H1 (cell line): ENCODE data around the gene PTBP1. TPM values are rescaled to one million over a fixed set of nuclear protein-coding genes. Genes with fewer than 3 reads are reported as not detected.

Source experiments
- CTCF ChIA-PET: fragments of 300-600 bp; sonication (Branson Sonifier 250); formaldehyde crosslinking; loops from one replicate; lab custom pipeline; 2021; ENCODE audit not compliant: partially characterized antibody; lab: Charles Lee
- POLR2A ChIA-PET: fragments of 300-600 bp; sonication (Branson Sonifier 250); formaldehyde crosslinking; loops from one replicate; lab custom pipeline; 2021; ENCODE audit warnings: inconsistent platforms; ENCODE audit not compliant: partially characterized antibody; lab: Charles Lee
- DNase-seq, 2 experiments: peaks; one replicate each; pipeline versions ENCODE4 v3.0.0 to v3.0.0-alpha.2; 2010 to 2022; ENCODE audit warnings: low spot score in 2 of 2, low read depth in 1 of 2, mixed read lengths in 1 of 2
- FAIRE-seq: peaks from 2 replicates; lab custom pipeline; 2011; peaks lifted over from hg19 to GRCh38; lab: Jason Lieb, UNC
- H2AFZ ChIP-seq: 2 replicates; pipeline ENCODE4 v1.8.1; 2012; ENCODE audit warnings: low read length, inconsistent platforms
- H2AK5ac ChIP-seq: 2 replicates; pipeline ENCODE4 v1.6.1; 2013; ENCODE audit warnings: low read depth, low read length
- H2BK120ac ChIP-seq: replicated peaks from 2 replicates; pipeline ENCODE3; 2013; ENCODE audit warnings: low read depth, low read length, inconsistent platforms
- H2BK12ac ChIP-seq: 2 replicates; pipeline ENCODE4 v1.6.1; 2013; ENCODE audit warnings: low read depth, low read length
- H2BK15ac ChIP-seq: 2 replicates; pipeline ENCODE4 v1.6.1; 2013; ENCODE audit warnings: low read length
- H2BK20ac ChIP-seq: 2 replicates; pipeline ENCODE4 v1.6.1; 2013; ENCODE audit warnings: low read length
- H2BK5ac ChIP-seq: 2 replicates; pipeline ENCODE4 v1.6.1; 2013; ENCODE audit warnings: low read depth, low read length
- H3K14ac ChIP-seq: 2 replicates; pipeline ENCODE4 v1.6.1; 2013; ENCODE audit warnings: inconsistent platforms; ENCODE audit not compliant: insufficient read length
- H3K18ac ChIP-seq: 2 replicates; pipeline ENCODE4 v1.6.1; 2013; ENCODE audit warnings: low read length; ENCODE audit errors: extremely low read depth
- H3K23ac ChIP-seq: 2 replicates; pipeline ENCODE4 v1.6.1; 2013; ENCODE audit warnings: inconsistent platforms; ENCODE audit not compliant: insufficient read length
- H3K23me2 ChIP-seq: 2 replicates; pipeline ENCODE4 v1.6.1; 2013; ENCODE audit warnings: low read depth, low read length
- H3K27ac ChIP-seq: 2 replicates; pipeline ENCODE4 v1.6.1; 2011; ENCODE audit warnings: low read depth, low read length, inconsistent platforms
- H3K27me3 ChIP-seq, 4 experiments: replicated peaks in 1 of 4; 1 replicate in 1 of 4; 2 replicates in 3 of 4; pipeline versions ENCODE4 v1.6.1 to v1.8.1; 2011 to 2013; ENCODE audit warnings: low read length in 3 of 4, mild to moderate bottlenecking in 3 of 4, inconsistent platforms in 2 of 4, mixed read lengths in 2 of 4, moderate library complexity in 1 of 4; ENCODE audit not compliant: control insufficient read depth in 3 of 4, insufficient read depth in 3 of 4; ENCODE audit errors: extremely low read depth in 1 of 4
- H3K36me3 ChIP-seq, 4 experiments: 2 replicates each; pipeline versions ENCODE4 v1.6.1 to v1.8.1; 2011 to 2013; ENCODE audit warnings: mild to moderate bottlenecking in 4 of 4, low read length in 3 of 4, moderate library complexity in 2 of 4, control low read depth in 1 of 4, inconsistent platforms in 1 of 4; ENCODE audit not compliant: insufficient read depth in 4 of 4, control insufficient read depth in 2 of 4
- H3K4ac ChIP-seq: replicated peaks from 2 replicates; pipeline ENCODE3; 2013; ENCODE audit warnings: low read length, low read depth, mixed read lengths, inconsistent platforms; ENCODE audit not compliant: insufficient read length
- H3K4me1 ChIP-seq, 4 experiments: replicated peaks in 1 of 4; 1 replicate in 1 of 4; 2 replicates in 3 of 4; pipeline versions ENCODE4 v1.6.1 to v1.8.1; 2011 to 2013; ENCODE audit warnings: low read length in 3 of 4, inconsistent platforms in 2 of 4, mixed read lengths in 1 of 4; ENCODE audit not compliant: insufficient read depth in 4 of 4, control insufficient read depth in 3 of 4
- H3K4me2 ChIP-seq, 2 experiments: 2 replicates each; pipeline versions ENCODE4 v1.6.1 to v1.8.1; 2011 to 2013; ENCODE audit warnings: low read depth in 2 of 2, low read length in 2 of 2, control low read depth in 1 of 2, inconsistent platforms in 1 of 2, mild to moderate bottlenecking in 1 of 2; ENCODE audit not compliant: insufficient read depth in 1 of 2
- H3K4me3 ChIP-seq, 4 experiments: fragments of 200-600, 300-600 bp in 1 of 4; sonication (generic), shearing (Covaris generic), sonication (Bioruptor Twin) in 1 of 4; 2 replicates each; pipeline versions ENCODE4 v1.5.1 to v1.8.1; 2011 to 2016; ENCODE audit warnings: low read length in 4 of 4, low read depth in 3 of 4, control low read depth in 2 of 4, inconsistent platforms in 2 of 4, mild to moderate bottlenecking in 2 of 4, mixed read lengths in 1 of 4, moderate library complexity in 1 of 4; ENCODE audit not compliant: insufficient read depth in 2 of 4; ENCODE audit errors: extremely low read depth in 1 of 4
- H3K56ac ChIP-seq: replicated peaks from 2 replicates; pipeline ENCODE3; 2013; ENCODE audit warnings: low read depth, mild to moderate bottlenecking, mixed read lengths, low read length, inconsistent platforms; ENCODE audit not compliant: insufficient read length
- H3K79me1 ChIP-seq: 2 replicates; pipeline ENCODE4 v1.6.1; 2013; ENCODE audit warnings: low read depth, low read length, control low read depth
- H3K79me2 ChIP-seq, 2 experiments: 2 replicates each; pipeline versions ENCODE4 v1.6.1 to v1.8.1; 2012 to 2013; ENCODE audit warnings: low read length in 2 of 2, mild to moderate bottlenecking in 2 of 2, inconsistent platforms in 1 of 2; ENCODE audit not compliant: insufficient read depth in 2 of 2, control insufficient read depth in 1 of 2
- H3K9ac ChIP-seq, 4 experiments: replicated peaks in 1 of 4; 1 replicate in 1 of 4; 2 replicates in 3 of 4; pipeline versions ENCODE4 v1.6.1 to v1.8.1; 2011 to 2013; ENCODE audit warnings: low read depth in 3 of 4, low read length in 3 of 4, control low read depth in 2 of 4, mild to moderate bottlenecking in 2 of 4, moderate library complexity in 2 of 4, inconsistent platforms in 1 of 4; ENCODE audit errors: extremely low read depth in 1 of 4
- H3K9me3 ChIP-seq, 2 experiments: 2 replicates each; pipeline versions ENCODE4 v1.6.1 to v1.8.1; 2012 to 2013; ENCODE audit warnings: mild to moderate bottlenecking in 2 of 2, moderate library complexity in 2 of 2, control low read depth in 1 of 2, inconsistent platforms in 1 of 2, low read depth in 1 of 2, low read length in 1 of 2, mixed read lengths in 1 of 2; ENCODE audit not compliant: insufficient read depth in 2 of 2
- H4K20me1 ChIP-seq, 2 experiments: replicated peaks in 1 of 2; 2 replicates each; pipeline versions ENCODE3 to v1.8.1; 2011 to 2013; ENCODE audit warnings: inconsistent platforms in 2 of 2, low read length in 2 of 2, mild to moderate bottlenecking in 1 of 2; ENCODE audit not compliant: insufficient read depth in 2 of 2, control insufficient read depth in 1 of 2
- H4K5ac ChIP-seq: 2 replicates; pipeline ENCODE4 v1.6.1; 2013; ENCODE audit warnings: low read length, low read depth, mixed read lengths, inconsistent platforms; ENCODE audit not compliant: insufficient read length
- H4K8ac ChIP-seq: 2 replicates; pipeline ENCODE4 v1.8.0; 2013; ENCODE audit warnings: mild to moderate bottlenecking, moderate library complexity, low read length, inconsistent platforms; ENCODE audit not compliant: insufficient read depth; ENCODE audit errors: extremely low read depth
- H4K91ac ChIP-seq: replicated peaks from 2 replicates; pipeline ENCODE3; 2013; ENCODE audit warnings: low read length, mixed read lengths, inconsistent platforms; ENCODE audit not compliant: insufficient read length
- KDM1A ChIP-seq: fragments of 200-600, 300-600 bp; sonication (generic); IDR thresholded peaks from 2 replicates; pipeline ENCODE4 v1.7.1; 2016; ENCODE audit warnings: mild to moderate bottlenecking, low read length, borderline replicate concordance
- MAX ChIP-seq: IDR thresholded peaks from 2 replicates; pipeline ENCODE4 v1.6.1; 2012; ENCODE audit warnings: inconsistent platforms
- TEAD4 ChIP-seq: IDR thresholded peaks from 2 replicates; pipeline ENCODE4 v1.6.1; 2012; ENCODE audit warnings: low read depth, low read length, inconsistent platforms, mixed read lengths
- WGBS, 2 experiments: shearing (Covaris generic) in 1 of 2; methylation state at CpG; one replicate each; pipeline versions ENCODE4 v1.1.6 to v1.1.7; 2013 to 2015; ENCODE audit warnings: low lambda C conversion rate in 2 of 2, mixed read lengths in 2 of 2, inconsistent platforms in 1 of 2, low coverage in 1 of 2, missing lambda C conversion rate in 1 of 2; ENCODE audit not compliant: insufficient replicate concordance in 2 of 2, insufficient coverage in 1 of 2, insufficient read length in 1 of 2; ENCODE audit errors: extremely low coverage in 1 of 2, missing lambda C conversion rate in 1 of 2; 5-methylcytosine and 5-hydroxymethylcytosine counted together
- polyA plus RNA-seq, 7 experiments: library from polyadenylated mRNA; depleted of rRNA in 3 of 7; stranded (reverse) in 5 of 7; unstranded in 2 of 7; fragments of >200 nt in 5 of 7; fragments of 200-250 nt in 2 of 7; gene quantifications; 1 replicate in 5 of 7; 2 replicates in 1 of 7; 4 replicates in 1 of 7; pipeline versions ENCODE4 v1.2.1 to v1.2.3, GENCODE V29; 2011 to 2013; ENCODE audit warnings: missing spikeins in 2 of 7, mixed read lengths in 2 of 7
- total RNA-seq: library from RNA; stranded (reverse); fragmentation: NEBNext Ultra II Directional; extraction: Animal tissue kit (Norgen Biotek cat#: 25700); gene quantifications from 2 replicates; pipeline ENCODE4 v1.2.1, GENCODE V29; 2021

PTBP1 gene
- total and polyA plus RNA-seq, 2 of the 8 experiments (the other 6 are each of a cell fraction or from before 2014, with no cell fraction given), result 528 to 888 TPM

- WGBS, 2 experiments, result 58% methylated on average over 9 of the region's 11 CpGs; no CpG with 5 or more reads in 1 of the 2 experiments
- H2AFZ ChIP-seq, result no peak overlapping the region; the same call in 1 of the 2 replicates
- H4K8ac ChIP-seq, result no peak overlapping the region
- no peak overlapping the region for H3K18ac ChIP-seq
- no peak for FAIRE-seq
- H3K23me2 ChIP-seq, result peaks cover 6% of the 10 kb centered on the region; the same call in 1 of the 2 replicates
- no peaks in the 10 kb centered on the region for H3K79me1 ChIP-seq
- peaks cover 0 to 6% (median 4%) of the 10 kb centered on the region in 4 experiments; a peak in 4 of 7 replicates for H3K4me1 ChIP-seq
- no peak overlapping the region; a peak in 1 of 7 replicates for H3K9ac ChIP-seq
- peak overlapping the region; percentile 60 for H4K5ac ChIP-seq
- no peak overlapping the region for H3K56ac ChIP-seq
- no peak for DNase-seq
- H3K4me3 ChIP-seq, result no peak overlapping the region
- no peak overlapping the region for H2AK5ac ChIP-seq
- no peak overlapping the region for H3K23ac ChIP-seq
- no peak overlapping the region; a peak in 1 of 4 replicates for H3K4me2 ChIP-seq
- H3K9me3 ChIP-seq, result no peaks in the 10 kb centered on the region
- no peaks in the 10 kb centered on the region for H3K36me3 ChIP-seq
- no peak overlapping the region for H2BK20ac ChIP-seq
- peak overlapping the region; percentile 94 for H3K14ac ChIP-seq
- TF ChIP-seq TEAD4 (no peak), MAX (peak; percentile 50; the same call in 1 of the 2 replicates), KDM1A (0 out of 2 replicates have a peak, but pooled peaks have one; percentile 29)
- H3K79me2 ChIP-seq, result no peaks in the 10 kb centered on the region
- no peak overlapping the region for H2BK12ac ChIP-seq
- CTCF ChIA-PET, result interaction anchor here (0.7 to 3.1 kb wide), 3 partner anchors 11 to 72 kb away, joined by 3 to 18 read pairs (median 3); no protein-coding TSS in a partner anchor
- H2BK15ac ChIP-seq, result no peak overlapping the region
- H4K20me1 ChIP-seq, result no peaks in the 10 kb centered on the region
- no peak overlapping the region for H4K91ac ChIP-seq
- no peak overlapping the region for H3K27ac ChIP-seq
- POLR2A ChIA-PET, result no interaction called here
- H3K4ac ChIP-seq, result peak overlapping the region; percentile 78
- H2BK5ac ChIP-seq, result no peak overlapping the region
- H2BK120ac ChIP-seq, result no peak overlapping the region
- peaks cover 7 to 21% (median 16%) of the 10 kb centered on the region in 4 experiments for H3K27me3 ChIP-seq
Observed at GRCh38 chr19:844546-844971, 47.3 kb downstream of the PTBP1 start.
